Suprapubic skin (tissue), 4 donors: ENCODE results near the gene PRLR.

Experiments
- CTCF ChIP-seq, 2 donors: fragments of 200-600 bp in 1 of 2; fragments of 450-650 bp in 1 of 2; sonication (generic) in 1 of 2; IDR thresholded peaks; one replicate each; pipeline ENCODE4 v1.5.1; 2016 to 2019; ENCODE audit warnings: antibody characterized with exemption in 2 of 2, mild to moderate bottlenecking in 1 of 2, moderate library complexity in 1 of 2
- EP300 ChIP-seq: sonication (generic); formaldehyde crosslinking; IDR thresholded peaks from one replicate; pipeline ENCODE4 v1.6.1; 2017; ENCODE audit warnings: antibody characterized with exemption
- POLR2A ChIP-seq, 2 donors: fragments of 450-650 bp; IDR thresholded peaks; one replicate each; pipeline ENCODE4 v1.6.1; 2017; ENCODE audit warnings: antibody characterized with exemption in 2 of 2, mild to moderate bottlenecking in 2 of 2, moderate library complexity in 2 of 2
- POLR2AphosphoS5 ChIP-seq, 3 donors: sonication (generic); formaldehyde crosslinking; IDR thresholded peaks; one replicate each; pipeline ENCODE4 v1.6.1; 2017; ENCODE audit warnings: antibody characterized with exemption in 3 of 3

DNA sequence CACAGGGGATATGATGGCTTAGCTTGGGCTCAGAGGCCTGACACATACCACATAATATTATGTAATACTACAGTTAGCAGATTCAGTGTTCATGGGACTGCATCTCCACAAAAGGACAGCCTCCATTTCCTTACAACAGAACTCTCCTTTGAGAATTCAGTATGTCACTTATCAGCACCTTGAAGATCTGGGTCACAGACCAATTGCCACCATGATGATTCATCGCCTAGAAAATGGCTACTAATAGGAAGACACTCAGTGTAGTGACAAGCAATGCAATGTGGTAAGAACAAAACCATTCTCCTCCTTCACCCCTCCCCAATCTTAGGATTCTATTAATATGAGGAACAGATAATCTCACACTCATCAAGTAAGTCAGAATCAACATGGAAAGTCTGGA is 38.7 kb upstream of the PRLR start:
- TF ChIP-seq CTCF (IDR thresholded peaks at IDR 0.05) (no peak), POLR2AphosphoS5 (IDR thresholded peaks at IDR 0.05) (no peak), POLR2A (IDR thresholded peaks at IDR 0.05) (no peak), EP300 (no peak)
